ENCODE data around the gene ZFYVE28.
A peak's percentile ranks its signal among the peaks of the same experiment; 100 is the strongest.
"Not testable (repeated sequence)": the region's sequence is repeated elsewhere in the genome, so short reads cannot be mapped to it uniquely, and the experiment has no call there.

Gene ZFYVE28

DNA sequence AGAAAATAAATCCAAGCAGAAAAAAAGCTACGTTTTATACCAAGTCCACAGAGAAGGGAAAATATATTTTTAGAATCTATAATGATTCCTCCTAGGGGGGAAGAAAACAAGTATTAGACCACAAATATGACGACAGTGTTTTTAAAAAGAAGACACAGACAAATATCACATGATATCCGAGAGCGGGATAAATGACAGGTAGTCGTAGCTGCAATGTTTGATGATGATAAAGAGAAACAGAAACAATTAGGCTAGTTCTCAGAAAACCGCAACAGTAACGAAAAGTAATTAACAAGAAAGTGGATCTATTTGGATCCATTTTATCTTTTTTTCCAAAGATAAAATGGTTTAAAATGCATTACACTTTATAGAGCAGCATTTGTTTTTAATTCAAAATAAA, 177.4 kb downstream of the ZFYVE28 start:
- no peak for DNase-seq

GRCh38 chr4:2236944-2237666, 181.3 kb downstream of the ZFYVE28 start:
- no peak for DNase-seq

- no peak for DNase-seq
These were observed 187.4 kb downstream of the ZFYVE28 start for GRCh38 chr4:2231082-2231481.

DNA sequence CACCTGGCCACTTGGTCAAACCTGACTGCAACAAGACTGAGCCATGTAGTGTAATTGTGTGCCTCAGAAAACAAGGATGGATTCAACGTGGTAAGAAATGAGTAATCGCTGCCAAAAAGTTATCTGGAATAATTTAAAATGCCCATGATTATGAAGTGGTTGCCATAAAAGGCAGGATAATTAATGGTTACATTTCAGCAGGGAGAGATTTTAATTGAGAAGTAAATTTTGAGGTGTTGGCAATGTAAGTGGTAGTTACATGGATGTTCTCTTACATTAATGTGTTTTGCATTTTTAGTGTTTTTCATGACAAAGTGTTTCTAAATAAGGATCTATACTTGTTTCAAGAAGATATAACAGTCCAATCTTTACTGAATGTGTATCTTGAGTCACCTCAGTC, 192.2 kb downstream of the ZFYVE28 start:
- no peak for DNase-seq

GRCh38 chr4:2222838-2223237, 195.6 kb downstream of the ZFYVE28 start:
- DNase-seq: no peak

DNA sequence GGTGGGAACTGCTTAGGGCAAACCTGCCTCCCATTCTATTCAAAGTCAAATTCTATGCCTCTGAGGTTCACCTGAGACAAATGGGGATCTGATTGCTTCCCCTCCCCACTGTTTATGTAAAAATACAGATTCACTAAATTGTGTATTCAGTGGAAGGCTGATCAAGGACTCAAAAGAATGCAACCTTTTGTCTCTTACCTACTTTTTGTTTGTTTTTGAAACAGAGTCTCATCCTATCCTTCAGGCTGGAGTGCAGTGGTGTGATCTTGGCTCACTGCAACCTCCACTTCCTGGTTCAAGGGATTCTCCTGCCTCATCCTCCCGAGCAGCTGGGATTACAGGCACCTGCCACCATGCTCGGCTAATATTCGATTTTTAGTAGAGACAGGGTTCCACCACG, 197.1 kb downstream of the ZFYVE28 start:
- DNase-seq: not testable (repeated sequence)

GRCh38 chr4:2220016-2220630, 198.3 kb downstream of the ZFYVE28 start:
- peak; percentile 76 for DNase-seq
